Endometrium (tissue), 2 donors: ENCODE measurements around the gene DUSP8.
"Not testable (repeated sequence)": the region's sequence is repeated elsewhere in the genome, so short reads cannot be mapped to it uniquely, and the experiment has no call there.

ENCODE experiments used
- FAIRE-seq: peaks from 2 replicates; lab custom pipeline; 2012; peaks lifted over from hg19 to GRCh38; lab: Jason Lieb, UNC
- donor health status: control.
- donor health status: control.

DUSP8 gene

DNA sequence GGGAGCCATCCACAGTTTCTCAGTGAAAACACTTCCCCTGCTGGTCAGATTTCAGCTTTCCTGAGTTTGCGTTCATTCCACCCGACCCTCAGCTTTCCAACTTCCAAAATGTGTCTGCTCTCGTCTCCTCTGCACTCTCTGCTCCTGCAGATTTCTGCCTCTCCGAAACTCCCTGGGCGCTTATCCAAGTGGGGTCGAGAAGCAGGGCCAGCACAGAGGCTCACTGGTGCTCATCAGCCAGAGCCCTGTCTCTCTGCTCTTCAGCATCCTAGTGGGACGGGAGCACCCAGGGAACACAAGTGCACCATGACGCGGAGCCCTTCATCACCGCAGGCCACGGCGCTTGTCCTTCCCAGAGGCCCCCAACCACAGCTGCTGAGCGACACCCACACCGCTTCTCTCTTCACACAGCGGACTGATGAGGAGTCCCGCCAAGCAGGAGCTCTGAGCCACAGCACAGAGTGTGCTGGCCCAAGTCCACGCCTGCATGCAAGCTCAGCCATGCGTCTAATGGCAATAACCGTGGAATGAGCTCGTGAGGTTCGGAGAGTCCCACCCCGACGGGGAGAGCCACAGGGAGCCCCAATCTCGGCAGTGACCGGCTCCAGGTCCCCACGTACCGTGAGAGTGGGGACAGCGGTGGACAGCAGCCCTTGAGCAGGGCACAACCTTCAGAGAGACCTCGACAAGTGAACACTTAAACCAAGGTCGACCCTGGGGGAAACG is 57.6 kb downstream of the DUSP8 start:
- FAIRE-seq = no peak

DNA sequence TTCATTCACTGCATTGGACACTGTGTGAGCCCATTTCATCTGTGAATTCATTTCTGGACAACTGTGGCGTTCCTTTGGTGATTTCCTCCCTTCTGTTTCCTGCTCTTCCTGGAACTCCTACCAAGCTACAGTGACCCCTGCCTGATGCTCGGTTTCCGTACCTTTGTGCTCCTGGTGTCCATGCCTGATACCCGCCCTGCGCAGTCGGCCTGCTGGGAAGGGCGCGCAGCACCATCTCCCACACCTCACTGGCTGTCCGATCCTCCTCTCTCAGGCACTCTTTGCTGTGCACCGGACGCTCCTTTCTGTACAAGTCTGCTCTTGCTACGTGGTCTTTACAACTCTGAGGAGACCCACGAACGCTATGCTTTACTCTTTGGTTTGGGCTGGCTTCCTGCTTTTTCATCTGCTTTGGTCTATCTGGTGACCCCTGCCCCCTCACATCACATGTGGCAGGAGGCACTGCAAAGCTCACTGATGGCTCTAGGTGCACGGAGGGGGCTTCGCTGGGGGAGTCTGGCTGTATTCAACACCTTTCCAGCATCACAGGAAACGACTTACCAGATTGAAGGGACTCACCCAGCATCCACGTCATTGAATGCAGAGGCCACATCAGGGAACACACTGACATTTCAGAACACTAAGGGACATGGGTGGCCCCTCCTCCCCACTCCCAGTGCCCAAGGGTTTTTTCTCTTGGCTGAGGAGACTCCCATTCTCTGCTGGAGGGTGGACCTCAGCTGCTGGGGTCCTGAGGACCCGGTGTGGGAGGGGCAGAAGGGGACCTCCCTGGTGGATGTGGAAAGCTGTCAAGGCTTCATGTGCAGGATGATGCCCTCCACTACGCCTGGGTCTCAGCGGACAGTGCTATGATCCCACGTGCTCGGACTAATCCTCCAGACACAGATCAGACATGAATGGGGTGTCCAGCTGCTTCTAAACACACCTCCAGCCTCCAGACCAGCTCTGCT is 58.5 kb downstream of the DUSP8 start:
- no peak for FAIRE-seq

GRCh38 chr11:1512531-1513258 is 59.4 kb downstream of the DUSP8 start:
- FAIRE-seq = not testable (repeated sequence)

DNA sequence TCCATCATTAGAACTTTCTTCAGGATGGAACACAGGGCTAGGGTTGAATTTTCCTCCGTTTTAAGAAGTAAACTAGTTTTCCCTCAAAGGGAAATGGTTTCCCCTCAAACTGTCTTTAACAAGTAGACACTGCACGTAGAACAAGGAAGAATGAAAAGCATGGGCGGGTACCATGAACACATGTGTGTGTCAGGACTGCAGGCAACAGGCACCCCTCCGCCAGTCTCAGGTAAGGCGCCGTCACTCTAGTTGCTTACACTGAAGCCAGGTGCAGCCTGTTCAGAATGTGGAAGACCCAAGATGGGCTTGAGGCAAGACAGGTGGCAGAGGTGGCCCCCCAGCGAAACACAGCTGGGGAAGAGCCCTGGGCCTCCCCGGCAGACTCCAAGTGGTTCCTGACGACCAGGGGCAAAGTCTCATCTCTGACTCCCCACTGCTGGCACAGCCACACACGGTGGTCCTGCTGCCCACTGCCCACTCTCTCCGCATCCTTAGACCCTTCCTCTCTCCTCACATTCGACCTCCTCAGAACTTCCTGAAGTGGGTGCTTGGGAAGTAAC is 60.1 kb downstream of the DUSP8 start:
- no peak for FAIRE-seq

DNA sequence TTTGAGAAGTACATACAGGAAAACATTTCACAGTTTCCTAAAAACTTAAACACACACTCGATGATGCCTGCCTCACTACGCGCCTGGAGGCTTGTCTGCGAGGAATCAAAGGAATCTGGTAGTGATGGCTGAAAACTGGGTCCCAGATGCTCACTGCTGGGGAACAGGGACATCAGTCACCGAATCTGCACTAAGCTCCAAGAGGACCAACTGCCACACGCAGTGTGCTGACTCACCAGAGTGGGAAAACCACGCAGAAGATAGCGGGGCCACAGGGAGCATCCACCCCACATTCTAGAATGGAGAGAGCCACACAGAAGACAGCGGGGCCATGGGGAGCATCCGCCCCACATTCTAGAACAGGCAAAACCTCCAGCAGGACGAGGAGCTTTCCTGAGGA is 61.1 kb downstream of the DUSP8 start:
- FAIRE-seq = no peak

GRCh38 chr11:1510351-1510750 is 61.7 kb downstream of the DUSP8 start:
- FAIRE-seq = not testable (repeated sequence)

- FAIRE-seq = no peak
These were observed 62.3 kb downstream of the DUSP8 start for GRCh38 chr11:1509626-1510255.

- FAIRE-seq = no peak
These were observed 63.1 kb downstream of the DUSP8 start for GRCh38 chr11:1508986-1509385.

- FAIRE-seq = no peak
These were observed 63.6 kb downstream of the DUSP8 start for GRCh38 chr11:1508491-1508891.

- FAIRE-seq = no peak
These were observed 64.5 kb downstream of the DUSP8 start for GRCh38 chr11:1507381-1508140.

- FAIRE-seq = no peak
These were observed 65.1 kb downstream of the DUSP8 start for GRCh38 chr11:1506981-1507380.

GRCh38 chr11:1505480-1505879 is 66.6 kb downstream of the DUSP8 start:
- FAIRE-seq = no peak

- no peak for FAIRE-seq
These were observed 67.3 kb downstream of the DUSP8 start for GRCh38 chr11:1504581-1505290.

DNA sequence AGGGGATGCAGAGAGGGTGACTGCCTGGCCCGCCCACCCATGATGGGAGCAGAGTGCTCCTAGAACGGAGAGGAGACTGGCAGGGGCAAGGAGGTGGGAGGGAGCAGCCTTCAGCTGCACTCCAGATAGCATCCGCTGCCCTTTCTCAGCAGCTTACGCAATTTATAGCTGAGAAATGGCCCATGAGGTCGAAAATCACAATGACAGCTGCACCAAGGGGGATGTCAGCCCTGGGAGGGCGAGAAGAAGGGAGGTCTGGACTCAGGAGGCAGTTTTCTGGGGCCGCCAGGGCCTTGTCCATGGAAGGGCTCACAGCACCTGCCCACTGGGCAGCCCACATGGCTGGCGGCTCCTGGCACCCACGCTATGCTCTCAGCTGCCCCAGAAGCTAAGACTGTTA is 67.9 kb downstream of the DUSP8 start:
- FAIRE-seq = no peak
